NOMO-1 treated with dmso at 0.1 percent for 144 hours (cell line): ENCODE measurements around the gene SMARCA2.

ENCODE experiments used
- DNase-seq: peaks from one replicate; lab custom pipeline; 2025; ENCODE audit not compliant: unreplicated experiment; lab: John Stamatoyannopoulos, UW

Gene SMARCA2

DNA sequence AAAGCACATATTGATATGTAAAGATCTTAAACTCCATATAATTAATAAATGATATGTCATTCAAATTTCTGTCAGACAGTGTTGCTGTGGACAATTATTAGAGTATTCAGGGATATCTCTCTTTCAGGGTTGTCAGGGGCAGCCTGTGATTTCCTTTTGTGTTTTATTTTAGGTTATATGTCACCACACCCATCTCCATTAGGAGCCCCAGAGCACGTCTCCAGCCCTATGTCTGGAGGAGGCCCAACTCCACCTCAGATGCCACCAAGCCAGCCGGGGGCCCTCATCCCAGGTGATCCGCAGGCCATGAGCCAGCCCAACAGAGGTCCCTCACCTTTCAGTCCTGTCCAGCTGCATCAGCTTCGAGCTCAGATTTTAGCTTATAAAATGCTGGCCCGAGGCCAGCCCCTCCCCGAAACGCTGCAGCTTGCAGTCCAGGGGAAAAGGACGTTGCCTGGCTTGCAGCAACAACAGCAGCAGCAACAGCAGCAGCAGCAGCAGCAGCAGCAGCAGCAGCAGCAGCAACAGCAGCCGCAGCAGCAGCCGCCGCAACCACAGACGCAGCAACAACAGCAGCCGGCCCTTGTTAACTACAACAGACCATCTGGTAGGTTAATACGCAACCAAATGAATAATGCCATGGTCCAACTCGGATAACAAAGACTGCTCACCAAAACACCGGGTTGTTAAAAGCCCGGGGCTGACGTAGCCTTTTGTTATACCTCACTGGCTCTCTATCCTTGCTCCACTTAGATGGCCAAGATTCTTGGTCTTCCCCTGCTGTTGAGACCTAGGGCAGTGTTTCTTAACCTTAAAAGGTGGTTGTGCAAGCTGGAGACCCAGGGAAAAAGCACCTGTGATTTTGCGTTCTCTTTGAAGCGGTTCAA, 24.4 kb downstream of the SMARCA2 start:
- DNase-seq = no peak

DNA sequence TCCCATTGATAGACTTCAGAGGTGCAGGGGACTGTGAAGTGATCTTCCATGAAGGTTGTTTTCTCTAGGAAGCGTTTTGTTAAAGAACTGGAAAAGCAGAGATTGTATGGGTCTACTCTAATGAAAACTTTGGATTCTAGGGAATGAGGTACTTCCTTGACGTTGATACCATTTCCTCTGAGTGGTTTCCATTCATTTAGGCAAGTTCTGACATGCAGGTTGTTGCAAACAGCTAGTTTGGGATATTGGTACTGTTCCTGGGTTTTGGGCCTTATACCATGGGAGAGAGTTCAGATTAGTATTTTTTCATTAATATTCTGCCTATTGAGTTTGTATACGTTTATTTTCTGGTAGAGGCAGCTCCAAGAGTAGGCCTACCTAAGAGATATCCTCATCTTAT, 25.7 kb downstream of the SMARCA2 start:
- no peak for DNase-seq

DNA sequence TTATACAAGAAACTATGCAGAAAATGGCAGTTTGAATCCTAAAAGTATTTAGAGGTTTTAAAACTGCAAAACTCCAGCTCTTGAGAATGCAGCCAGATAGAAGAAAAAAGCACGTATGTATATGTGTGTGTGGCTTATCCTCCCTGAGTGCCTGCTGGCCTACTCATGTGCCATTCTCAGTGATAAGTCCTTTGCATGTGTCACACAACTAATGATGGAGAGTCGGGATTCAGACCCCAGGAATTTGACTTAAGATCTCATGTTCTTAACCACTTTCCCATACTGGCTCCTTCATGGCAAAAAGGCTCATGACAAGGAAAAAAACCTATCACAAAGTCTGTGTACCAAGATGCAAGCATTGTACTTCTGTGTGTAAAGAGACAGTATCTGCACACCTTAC, 26.6 kb downstream of the SMARCA2 start:
- DNase-seq = no peak

DNA sequence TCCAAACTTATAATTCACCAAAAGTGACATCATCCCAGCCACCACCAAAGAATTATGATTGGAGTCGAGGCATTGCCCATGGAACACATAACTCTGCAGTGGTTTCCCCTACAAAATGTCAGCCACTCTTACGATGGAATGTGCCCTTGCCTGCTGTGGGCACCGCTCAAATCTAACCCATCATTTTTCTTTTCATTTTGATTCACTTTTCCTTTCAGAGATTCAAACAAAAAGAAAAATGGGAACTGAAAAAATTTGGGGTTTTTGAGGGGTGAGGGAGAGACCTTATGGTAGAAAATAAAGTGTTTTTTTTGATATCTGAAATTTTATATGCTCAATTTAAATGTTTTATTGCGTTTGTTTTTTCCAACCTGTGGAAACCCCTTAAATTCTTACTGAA, 28.1 kb downstream of the SMARCA2 start:
- no peak for DNase-seq

DNA sequence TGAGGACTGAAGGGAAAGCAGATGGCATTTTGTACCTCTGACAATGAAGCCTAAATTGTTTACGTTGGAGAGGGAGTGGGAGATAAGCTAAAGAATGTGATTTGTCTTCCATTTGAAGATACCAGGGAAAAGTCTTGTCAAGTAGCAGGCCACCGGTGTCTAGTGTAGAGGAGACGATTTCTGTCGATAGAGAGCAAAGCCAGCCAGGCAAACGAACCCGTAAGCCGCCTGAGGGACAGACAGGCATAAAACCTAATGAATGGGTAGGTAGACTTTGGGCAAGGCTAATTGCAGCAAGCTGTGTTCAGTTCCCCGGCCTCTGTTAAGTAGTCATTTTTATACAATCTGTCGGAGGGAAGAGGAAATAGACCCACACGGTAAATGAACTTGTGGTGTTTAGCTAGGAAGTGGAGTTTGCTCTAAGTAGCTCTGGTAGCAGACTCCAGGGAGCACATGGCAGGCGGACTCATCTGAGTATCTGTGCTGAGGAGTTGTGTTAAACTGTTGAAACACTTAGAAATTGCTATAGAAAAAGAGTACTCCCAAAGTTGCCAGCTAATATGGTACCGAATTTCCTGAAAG, 28.8 kb downstream of the SMARCA2 start:
- DNase-seq = no peak

DNA sequence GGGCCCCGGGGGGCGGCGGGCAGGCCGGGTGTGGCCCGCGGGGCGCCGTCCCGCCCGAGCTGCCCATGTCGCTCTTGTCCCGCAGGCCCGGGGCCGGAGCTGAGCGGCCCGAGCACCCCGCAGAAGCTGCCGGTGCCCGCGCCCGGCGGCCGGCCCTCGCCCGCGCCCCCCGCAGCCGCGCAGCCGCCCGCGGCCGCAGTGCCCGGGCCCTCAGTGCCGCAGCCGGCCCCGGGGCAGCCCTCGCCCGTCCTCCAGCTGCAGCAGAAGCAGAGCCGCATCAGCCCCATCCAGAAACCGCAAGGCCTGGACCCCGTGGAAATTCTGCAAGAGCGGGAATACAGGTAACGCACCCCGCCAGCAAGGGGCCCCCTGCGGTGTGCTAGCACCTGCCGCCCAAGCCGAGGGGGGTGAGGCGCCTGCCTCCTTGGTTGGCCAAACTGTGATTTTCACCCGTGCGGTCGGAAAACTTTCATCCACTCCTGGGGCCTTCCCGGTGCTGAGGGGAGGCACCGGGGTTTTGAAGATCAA, 32.1 kb downstream of the SMARCA2 start:
- no peak for DNase-seq

DNA sequence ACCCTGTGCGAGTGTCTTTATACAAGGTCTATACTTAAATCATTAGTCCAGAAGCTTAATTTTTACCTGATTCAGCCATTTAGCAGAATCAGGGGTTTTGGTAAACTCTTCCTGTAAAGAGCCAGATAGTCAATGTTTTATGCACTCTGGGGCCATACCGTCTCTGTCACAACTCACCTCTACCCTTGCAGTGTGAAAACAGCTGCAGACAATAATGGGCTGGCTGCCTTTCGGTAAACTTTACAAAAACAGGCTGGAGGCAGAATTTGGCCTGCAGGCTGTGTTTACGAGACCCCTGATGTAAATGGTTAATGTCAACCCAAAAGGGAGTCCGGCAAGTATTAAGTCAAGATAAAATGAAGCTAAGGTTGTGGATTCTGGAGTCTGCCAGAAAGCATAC, 32.8 kb downstream of the SMARCA2 start:
- no peak for DNase-seq

DNA sequence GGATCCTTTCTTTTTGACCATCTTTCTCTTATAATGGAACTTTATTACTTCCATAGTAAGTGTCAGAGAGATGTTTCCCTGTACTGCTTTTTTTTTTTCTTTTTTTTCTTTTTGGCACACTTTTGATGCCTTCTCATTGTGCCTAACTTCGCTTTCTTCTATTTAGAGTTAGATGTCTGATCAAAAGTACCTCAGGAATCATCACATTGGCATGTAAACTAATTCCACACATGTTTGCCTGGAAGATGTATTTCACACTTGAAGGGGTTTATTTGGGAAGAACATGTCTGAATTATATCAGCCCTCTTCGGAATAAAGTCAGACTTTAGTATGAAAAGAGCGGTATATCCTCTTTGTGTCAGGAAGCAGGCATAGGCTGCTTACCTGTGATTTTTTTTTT, 35.1 kb downstream of the SMARCA2 start:
- no peak for DNase-seq

DNA sequence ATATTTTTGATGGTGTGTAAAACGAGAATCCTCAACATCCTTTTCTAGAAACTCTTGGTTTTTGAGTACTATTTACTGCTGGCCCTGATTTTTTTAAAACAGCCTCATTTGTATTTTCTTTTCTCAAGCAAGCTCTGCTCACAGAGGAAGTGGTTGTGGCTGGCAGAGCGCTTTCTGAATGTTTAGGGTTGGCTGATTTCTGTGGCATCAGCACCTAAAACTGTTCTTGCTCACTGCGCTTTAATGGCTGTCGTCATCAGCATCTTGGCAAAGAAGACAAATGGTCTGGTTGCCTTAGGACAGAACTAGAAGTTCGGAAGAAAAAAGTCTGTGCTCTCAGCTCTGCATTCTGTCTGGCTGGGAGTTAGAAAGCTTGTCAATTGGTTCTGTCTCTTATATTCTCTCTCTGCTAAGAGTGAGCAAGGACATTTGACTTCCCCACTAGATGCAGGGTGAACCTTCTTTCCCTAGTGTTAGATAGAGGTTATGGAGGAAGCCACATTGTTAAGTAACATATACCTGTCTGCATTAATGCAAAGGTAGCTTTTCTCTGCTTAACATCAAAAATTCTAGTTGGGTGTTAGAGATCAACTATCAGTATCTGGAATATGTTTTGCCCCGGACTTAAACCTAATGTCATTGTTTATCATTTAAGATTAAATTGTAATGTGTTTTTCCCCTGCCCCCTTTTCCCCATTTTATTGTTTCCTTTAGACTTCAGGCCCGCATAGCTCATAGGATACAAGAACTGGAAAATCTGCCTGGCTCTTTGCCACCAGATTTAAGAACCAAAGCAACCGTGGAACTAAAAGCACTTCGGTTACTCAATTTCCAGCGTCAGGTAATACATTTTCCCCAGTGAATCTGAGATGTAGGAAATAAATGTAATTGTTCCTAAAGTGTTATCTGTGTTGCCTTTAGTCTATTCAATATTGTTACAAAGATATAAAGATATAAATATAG, 39.0 kb downstream of the SMARCA2 start:
- DNase-seq = no peak

DNA sequence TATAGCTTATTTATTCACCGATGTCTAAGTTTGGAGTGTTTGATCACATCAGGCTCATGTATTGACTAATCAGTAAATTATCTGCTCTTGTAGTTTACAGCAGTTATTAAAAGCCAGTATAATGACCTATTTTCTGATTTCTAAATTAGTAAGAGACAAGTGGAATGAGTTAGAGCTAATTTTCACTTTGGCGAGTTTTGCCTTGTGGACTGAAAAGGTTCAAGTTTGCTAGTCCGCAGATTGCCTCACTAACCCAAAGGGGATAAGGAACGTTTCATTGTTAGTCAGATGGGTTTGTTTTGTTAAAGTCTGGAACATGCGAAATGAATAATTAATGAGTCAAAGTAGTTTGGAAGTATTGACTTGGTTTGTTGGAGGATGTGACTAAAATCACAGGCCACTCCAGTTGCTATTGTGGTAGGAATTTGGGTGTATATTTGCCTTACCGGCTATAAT, 40.1 kb downstream of the SMARCA2 start:
- no peak for DNase-seq

DNA sequence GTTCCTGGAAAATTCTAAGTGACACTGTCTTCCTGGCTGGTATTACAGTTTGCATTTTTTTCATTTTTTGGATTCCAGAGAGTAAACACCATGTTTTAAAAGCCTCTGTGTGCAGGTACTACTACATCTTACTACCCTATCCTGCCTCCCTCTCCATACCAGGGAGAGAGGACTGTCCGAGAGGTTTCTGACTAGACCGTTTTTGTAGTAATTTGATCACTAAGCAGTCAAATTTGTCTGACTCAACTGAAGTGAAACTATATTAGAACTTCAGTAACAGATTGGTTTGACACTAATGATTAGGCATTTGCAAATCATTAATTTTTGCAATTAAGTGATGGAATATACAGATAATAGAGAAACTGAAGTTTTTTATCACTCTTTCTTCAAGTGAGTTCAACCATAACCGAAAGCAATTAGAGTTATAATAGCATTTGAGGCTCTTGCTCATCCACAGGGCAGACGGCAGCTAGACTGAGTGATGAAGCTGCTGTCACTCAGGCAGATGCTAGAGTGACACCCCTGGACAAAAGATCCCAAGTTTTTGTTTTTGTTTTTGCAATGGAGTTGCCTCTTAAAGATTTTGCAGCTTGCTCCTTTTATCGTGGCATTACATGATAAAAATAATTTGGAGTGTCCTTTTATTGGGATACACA, 44.3 kb downstream of the SMARCA2 start:
- DNase-seq = no peak

DNA sequence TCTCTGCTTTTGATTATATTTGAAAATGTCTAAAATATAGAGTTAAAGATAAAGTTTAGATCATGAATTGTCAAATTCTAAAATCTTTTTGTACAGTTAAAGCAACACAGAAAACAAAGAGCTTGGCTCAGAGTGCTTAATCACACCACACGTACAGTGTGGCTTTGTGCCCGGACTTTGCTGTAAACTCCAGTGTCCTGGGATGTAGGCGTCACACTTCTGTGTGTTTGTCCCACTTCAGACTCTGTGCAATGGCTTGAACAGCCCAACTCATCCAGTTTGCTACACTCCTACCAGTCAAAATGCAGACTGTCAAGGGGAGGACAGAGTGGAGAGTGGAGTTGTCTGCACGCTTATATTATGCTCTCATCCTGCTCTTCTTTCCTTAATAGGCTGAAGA, 45.3 kb downstream of the SMARCA2 start:
- DNase-seq = no peak

DNA sequence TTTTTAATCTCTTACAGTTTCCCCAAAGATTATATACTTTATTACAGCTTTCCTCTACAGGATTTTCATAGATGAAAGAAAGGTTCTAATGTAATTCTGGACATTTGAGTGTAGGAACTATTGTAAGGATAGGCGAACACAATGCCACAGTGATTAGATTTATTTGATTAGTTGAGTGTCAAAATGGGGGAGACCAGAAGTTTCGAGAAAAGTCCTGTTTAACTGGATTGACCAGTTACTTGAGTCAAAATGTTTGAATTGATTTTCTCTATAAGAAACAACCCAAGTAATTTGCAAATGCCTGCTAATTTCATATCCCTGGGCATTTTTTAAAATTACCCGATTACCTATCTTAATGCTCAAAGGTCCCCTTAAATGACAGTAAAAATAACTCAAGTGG, 50.6 kb downstream of the SMARCA2 start:
- DNase-seq = no peak

DNA sequence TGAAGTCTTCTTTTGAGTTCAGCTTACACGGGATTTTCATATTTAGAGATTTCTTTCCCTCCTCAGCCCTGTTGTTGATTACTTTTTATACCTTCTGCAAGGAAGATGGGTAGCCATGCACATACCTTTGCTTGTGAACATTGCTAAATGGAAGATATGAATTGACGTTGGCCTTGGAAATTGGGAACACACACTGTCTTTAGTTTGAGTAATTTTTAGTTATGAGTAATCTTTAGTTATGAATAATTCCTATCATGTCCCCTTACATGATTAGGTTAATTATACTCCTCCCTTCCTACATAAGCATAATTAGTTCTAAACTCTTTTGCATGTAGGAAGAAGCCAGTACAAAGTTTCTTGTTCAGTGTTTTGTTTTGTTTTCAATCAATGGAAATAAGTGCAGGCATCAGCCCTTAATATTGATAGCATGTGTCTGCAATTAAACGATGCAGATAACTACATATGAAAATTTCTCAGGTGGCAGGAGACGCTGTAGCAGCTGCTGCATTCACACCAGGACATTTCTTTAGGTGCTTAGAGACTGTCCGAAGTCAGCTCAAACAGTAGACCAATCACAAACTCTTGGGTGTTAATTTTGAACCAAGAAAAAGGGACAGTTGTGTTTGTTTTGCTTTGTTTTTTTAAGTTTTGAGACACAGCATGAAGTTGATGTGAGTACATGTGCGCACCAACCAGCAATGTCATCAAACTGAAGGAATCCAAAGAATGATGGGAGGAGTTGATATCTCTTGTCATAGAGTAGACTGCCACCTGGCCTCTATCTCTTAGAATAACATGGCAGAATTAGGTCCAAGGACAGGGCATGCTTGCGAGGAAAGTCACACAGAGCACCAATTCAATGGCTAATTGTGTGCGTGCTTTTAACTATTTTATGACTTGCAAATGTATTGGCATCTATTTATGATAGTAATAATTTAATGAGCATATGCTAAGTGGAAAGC, 51.4 kb downstream of the SMARCA2 start:
- DNase-seq = no peak

DNA sequence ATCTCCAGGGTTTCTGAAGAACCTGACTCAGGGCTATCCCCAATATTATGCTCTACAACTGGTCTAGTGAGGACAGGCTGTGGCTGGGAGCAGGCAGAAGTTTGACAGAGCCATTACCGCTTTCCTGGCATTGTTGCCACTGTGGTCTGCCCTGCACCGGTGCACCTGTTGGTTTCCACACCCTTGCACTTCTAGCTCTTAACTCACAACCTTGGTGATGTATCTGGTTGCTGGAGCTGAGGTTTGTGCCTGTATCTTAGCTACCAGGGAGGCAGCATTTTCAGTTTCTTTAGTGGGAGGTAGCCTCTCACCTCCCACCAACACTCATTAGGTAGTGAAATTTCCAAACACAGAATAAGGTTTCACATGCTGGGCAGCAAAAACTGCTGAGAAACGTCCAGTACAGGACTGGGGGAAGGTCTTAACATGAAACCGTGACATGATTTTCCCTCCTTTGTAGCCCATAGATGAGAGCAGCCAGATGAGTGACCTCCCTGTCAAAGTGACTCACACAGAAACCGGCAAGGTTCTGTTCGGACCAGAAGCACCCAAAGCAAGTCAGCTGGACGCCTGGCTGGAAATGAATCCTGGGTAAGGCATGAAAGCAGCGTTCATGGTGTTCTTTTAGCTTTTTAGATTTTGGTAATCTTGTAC, 57.7 kb downstream of the SMARCA2 start:
- DNase-seq = no peak

DNA sequence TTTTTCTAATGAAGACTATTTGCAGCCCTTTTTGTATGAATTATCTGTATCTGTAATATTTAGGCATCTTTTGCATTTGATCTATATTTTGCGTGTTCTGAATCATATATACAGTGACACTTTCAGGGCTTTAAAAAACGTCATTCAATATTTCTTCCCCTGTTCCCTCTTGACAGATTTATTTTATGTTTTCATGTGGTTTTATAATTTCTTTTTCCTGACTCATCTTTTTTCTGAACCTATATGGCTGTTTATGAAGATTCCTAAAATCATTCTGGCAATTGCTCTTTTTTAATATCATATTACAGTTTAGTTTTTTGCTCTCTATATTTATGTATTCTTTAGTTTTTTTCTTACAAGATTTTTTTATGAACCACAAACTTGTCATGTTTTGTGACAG, 67.6 kb downstream of the SMARCA2 start:
- DNase-seq = no peak

DNA sequence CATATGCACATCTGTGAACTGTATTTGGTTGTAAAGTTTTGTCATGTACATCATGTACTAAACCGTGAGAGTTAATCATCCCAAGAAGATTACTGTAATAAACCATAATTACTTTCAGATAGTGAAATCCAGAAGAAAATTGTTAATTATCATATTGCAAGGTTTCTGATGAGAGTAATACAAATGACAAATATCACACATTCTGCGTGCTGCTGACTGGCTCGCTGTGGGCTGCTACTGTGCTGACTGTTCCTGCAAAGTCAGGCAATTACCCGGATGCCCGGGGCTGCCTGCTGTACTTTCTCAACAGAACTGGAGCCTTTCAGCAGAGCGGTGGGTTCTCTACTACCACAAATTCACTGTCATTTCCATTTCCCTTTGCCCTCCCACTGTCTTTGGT, 68.3 kb downstream of the SMARCA2 start:
- DNase-seq = no peak

DNA sequence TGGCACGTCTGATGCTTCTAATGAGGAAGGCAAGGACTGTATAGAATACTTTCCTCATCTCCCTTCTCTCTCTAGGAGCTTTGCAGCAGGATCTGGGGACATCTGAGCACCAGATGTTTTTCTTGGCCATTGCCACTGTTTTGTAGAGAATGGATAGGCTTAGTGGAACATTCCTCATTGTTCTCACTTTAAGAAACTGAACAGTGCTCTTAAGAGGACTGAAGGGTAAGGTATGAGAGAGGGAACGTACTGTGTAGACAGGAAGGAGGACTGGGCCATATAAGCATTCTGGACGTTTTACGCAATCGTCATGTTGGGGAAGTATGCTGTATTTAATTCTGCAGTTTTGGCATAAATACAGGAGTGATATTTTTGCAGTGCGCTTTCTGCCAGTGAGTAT, 70.6 kb downstream of the SMARCA2 start:
- DNase-seq = no peak

DNA sequence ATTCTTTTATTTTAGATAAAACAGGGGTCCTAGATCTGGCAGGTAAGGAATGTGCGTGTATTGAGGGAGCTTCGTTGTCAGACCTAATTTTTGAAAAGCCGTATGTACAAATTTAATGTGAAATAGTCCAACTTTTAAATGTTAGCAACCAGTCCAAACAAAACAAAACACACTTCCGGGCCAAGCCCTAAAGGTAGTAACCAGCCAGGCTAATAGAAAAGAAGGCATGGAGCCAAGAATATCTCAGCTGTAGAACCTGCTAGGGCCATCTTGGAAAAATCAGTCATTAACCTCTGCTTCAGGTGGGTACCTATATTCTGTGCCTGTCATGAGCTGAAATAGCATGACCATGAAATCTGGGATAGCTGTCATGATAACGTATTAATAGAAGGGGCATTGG, 71.0 kb downstream of the SMARCA2 start:
- DNase-seq = no peak
